Epithelial cell of esophagus (primary cell): Measurements from ENCODE around the gene NRF1.

ENCODE experiments used
- DNase-seq: peaks from one replicate; pipeline ENCODE4 v3.0.0; 2010; ENCODE audit warnings: low read depth
- H3K4me3 ChIP-seq: 2 replicates; pipeline ENCODE4 v1.5.1; 2011; ENCODE audit warnings: mild to moderate bottlenecking, low read length, control low read depth
- TF ChIP-seq, protein P1 (sequence below): IDR thresholded peaks from 2 replicates; pipeline ENCODE4 v1.5.1; 2011; ENCODE audit warnings: low read depth, mild to moderate bottlenecking, low read length, control low read depth, inconsistent platforms; ENCODE audit not compliant: insufficient read depth; ENCODE audit errors: missing control alignments

NRF1 gene

DNA sequence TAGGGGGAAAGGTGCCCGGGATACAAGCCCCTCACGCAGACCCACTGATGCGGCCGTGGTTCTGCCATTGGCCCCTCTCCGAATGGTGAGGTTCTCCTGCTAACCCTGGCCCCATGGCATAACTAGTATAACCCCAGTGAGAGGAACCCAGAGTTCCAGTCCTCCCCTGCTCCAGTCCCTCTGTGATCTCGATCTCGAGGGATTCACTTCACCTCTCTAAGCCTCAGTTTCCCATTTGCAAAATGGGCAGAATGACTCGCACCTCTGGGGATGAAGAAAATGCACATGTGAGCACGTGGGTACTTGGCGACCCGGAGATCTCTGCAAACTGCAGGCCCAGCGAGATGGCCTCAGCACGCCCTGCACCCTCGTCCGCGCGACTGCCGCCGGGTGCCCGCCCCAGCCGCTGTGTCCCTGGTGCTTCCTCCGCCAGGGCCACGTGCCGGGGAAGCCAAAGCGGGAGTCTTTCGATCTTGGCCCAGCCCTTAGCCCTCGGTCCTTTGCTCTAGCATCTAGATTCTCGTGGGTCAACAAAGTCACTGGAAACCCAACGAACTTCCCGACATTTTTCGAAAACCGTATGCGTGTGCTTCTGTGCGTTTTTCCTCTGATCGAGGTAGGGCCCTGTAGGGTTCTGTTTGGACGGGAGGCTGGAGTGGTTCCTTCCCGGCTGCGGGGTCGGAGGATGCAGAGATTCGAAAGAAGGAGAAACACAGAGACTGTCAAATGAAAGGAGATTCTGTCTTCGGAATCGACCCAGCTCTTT lies 171.5 kb downstream of the NRF1 start:
- H3K4me3 ChIP-seq, result no peak overlapping the region
- no peak for DNase-seq

DNA sequence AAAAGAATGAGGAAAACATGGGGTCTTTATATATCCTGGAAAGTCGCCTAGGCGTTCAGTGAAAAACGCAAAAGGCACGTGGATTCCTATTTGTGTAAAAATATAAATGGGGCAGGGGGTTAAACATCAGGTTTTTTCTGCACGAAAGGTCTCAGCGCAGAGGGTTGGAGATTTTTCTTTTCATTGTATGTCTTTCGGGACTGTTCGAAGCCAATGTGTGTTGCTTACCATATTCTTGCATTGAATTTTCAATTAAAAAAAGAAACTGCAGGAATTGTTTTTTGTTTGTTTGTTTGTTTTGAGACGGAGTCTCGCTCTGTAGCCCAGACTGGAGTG lies 172.0 kb downstream of the NRF1 start:
- TF ChIP-seq, protein P1, sequence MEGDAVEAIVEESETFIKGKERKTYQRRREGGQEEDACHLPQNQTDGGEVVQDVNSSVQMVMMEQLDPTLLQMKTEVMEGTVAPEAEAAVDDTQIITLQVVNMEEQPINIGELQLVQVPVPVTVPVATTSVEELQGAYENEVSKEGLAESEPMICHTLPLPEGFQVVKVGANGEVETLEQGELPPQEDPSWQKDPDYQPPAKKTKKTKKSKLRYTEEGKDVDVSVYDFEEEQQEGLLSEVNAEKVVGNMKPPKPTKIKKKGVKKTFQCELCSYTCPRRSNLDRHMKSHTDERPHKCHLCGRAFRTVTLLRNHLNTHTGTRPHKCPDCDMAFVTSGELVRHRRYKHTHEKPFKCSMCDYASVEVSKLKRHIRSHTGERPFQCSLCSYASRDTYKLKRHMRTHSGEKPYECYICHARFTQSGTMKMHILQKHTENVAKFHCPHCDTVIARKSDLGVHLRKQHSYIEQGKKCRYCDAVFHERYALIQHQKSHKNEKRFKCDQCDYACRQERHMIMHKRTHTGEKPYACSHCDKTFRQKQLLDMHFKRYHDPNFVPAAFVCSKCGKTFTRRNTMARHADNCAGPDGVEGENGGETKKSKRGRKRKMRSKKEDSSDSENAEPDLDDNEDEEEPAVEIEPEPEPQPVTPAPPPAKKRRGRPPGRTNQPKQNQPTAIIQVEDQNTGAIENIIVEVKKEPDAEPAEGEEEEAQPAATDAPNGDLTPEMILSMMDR, result no peak
- DNase-seq, result no peak
- H3K4me3 ChIP-seq, result no peak overlapping the region

More for the DNA sequence above, 171.5 kb downstream of the NRF1 start:
- TF ChIP-seq, protein P1, result no peak

GRCh38 chr7:129784437-129784782 lies 172.9 kb downstream of the NRF1 start:
- no peak overlapping the region for H3K4me3 ChIP-seq
- TF ChIP-seq, protein P1, result no peak
- no peak for DNase-seq

DNA sequence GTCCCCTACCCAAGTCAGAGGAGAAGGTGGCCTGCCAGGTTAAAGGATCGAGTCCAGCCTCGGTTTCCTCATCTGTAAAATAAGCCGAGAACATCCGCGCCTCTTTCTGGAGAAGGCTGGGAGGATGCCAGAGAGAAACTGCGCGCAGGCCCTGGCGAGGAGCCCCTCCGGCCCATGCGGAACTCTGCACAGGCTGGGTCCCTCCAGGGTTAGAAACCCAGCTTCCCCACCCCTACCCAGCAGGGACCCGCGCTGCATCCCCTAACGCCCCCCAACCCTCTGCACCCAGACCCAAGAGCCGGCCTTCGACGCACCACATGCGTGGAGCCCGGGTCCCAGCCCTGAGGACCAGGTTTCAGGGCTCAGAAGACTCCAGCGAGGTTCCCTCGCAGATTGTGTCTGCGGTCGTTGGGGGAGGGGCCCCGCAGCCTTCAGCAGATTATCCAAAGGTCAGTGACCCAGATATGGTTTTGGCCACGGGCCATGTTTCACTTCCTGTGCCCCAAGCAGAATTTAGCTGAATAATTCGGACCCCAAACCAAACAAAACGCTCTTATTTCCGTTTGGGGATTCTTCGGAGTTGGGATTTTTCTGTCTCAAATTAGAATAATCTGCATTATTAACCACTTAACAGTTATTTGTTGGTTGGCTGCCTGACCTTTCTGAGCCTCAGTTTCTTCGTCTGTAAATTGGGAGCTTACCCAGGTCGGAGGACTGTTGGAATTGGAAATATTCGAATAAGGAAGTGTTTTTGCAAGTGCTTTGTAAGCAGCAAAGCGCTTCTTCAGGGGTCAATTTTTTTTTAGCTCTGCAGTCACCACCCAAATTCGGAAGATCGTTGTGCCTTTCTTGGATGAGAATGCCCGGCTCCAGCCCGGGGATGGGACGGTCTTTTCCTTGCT lies 173.5 kb downstream of the NRF1 start:
- no peak for DNase-seq
- TF ChIP-seq, protein P1, result no peak
- no peak overlapping the region for H3K4me3 ChIP-seq

DNA sequence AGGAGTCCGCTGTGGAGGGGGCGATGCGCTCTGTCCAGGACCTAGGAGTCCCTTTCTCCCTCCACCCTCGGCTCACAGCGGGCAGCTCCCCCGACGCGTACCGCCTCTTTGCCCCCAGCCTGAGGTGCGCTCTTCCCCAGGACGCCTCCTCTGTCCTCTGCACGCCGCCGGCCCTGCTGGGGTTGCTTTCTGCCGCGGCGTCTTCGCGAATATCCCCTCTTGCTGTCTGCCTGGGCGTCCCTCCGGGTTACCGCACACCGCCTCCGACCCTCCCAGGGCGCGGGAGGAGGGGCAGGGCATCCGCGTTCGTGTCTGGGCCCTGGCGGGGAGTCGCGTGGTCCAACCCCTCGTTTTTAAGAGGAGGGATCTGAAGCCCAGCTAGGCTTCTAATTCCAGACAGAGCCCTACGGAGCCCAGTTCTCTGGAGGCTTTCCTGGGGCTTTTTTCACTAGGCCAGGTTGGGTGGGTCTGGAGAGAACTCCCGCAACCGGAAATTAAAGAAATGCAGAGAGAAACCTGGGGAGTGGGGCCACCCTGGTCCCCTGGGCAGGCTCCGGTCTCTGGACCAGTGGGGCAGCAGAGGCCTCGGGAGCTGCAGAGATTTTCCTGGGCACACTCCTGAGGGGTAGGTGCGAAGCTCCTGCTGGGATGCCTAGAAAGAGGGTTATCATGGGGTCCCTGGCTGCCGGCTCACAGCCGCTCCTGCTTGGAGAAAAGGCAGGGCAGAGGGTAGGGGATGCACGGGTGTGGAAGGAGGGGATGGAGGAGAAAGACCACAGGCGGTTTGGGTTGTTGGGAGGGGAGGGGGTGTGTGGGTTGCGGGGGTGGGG lies 174.4 kb downstream of the NRF1 start:
- no peak for DNase-seq
- TF ChIP-seq, protein P1, result no peak
- no peak overlapping the region for H3K4me3 ChIP-seq

- no peak for DNase-seq
- TF ChIP-seq, protein P1, result no peak
- H3K4me3 ChIP-seq, result no peak overlapping the region
These were observed 175.5 kb downstream of the NRF1 start for GRCh38 chr7:129786825-129787563.
